IMR-90 (cell line): ENCODE data around the gene MYBPH.

Experiments
- POLR2A ChIP-seq: IDR thresholded peaks from 2 replicates; pipeline ENCODE4 v1.6.1; 2012; ENCODE audit warnings: mild to moderate bottlenecking, low read depth, low read length
- RFX5 ChIP-seq: IDR thresholded peaks from 2 replicates; pipeline ENCODE4 v1.8.0; 2012; ENCODE audit warnings: low read depth, mild to moderate bottlenecking, low read length, moderate library complexity
- SMC3 ChIP-seq: fragments of 150-350 bp; IDR thresholded peaks from 2 replicates; pipeline ENCODE4 v1.6.1; 2016; ENCODE audit warnings: low read depth, mild to moderate bottlenecking, antibody characterized with exemption, low read length, moderate library complexity
- TF ChIP-seq, protein P1 (sequence below): conservative IDR thresholded peaks from 2 replicates; pipeline ENCODE4 v1.5.1; 2012; ENCODE audit warnings: mild to moderate bottlenecking, low read depth, low read length, improper control_type of control experiment
- TF ChIP-seq, protein P2 (sequence below): fragments of 150-350 bp; IDR thresholded peaks from 2 replicates; pipeline ENCODE4 v1.6.1; 2017; ENCODE audit warnings: mild to moderate bottlenecking, antibody characterized with exemption, low read length, low read depth

GRCh38 chr1:203168991-203169390 lies 6.6 kb downstream of the MYBPH start:
- TF ChIP-seq, protein P1, sequence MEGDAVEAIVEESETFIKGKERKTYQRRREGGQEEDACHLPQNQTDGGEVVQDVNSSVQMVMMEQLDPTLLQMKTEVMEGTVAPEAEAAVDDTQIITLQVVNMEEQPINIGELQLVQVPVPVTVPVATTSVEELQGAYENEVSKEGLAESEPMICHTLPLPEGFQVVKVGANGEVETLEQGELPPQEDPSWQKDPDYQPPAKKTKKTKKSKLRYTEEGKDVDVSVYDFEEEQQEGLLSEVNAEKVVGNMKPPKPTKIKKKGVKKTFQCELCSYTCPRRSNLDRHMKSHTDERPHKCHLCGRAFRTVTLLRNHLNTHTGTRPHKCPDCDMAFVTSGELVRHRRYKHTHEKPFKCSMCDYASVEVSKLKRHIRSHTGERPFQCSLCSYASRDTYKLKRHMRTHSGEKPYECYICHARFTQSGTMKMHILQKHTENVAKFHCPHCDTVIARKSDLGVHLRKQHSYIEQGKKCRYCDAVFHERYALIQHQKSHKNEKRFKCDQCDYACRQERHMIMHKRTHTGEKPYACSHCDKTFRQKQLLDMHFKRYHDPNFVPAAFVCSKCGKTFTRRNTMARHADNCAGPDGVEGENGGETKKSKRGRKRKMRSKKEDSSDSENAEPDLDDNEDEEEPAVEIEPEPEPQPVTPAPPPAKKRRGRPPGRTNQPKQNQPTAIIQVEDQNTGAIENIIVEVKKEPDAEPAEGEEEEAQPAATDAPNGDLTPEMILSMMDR, result no peak
- TF ChIP-seq POLR2A (no peak), RFX5 (no peak), SMC3 (no peak)
- TF ChIP-seq, protein P2, sequence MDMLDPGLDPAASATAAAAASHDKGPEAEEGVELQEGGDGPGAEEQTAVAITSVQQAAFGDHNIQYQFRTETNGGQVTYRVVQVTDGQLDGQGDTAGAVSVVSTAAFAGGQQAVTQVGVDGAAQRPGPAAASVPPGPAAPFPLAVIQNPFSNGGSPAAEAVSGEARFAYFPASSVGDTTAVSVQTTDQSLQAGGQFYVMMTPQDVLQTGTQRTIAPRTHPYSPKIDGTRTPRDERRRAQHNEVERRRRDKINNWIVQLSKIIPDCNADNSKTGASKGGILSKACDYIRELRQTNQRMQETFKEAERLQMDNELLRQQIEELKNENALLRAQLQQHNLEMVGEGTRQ, result no peak
